Activated CD8-positive, alpha-beta T cell treated with anti-CD3 and anti-CD28 coated beads, Interleukin-2, amount 10 ng/mL, durations not matched to agents 7 days and 5 days (primary cell): Measurements from ENCODE around the gene PCSK6. TPM values are rescaled to one million over a fixed set of nuclear protein-coding genes. Genes with fewer than 3 reads are reported as not detected.

Source experiments
- ATAC-seq: fragments of 150-1000 bp; cut with Tn5 transposase; one replicate; pipeline ENCODE4 v1.10.0; 2021; ENCODE audit warnings: moderate library complexity
- CTCF ChIA-PET: fragments of 350-600 bp; sonication (Branson Sonifier 250); formaldehyde crosslinking; loops from one replicate; lab custom pipeline; 2021; ENCODE audit warnings: antibody characterized with exemption; lab: Charles Lee
- POLR2A ChIA-PET: fragments of 350-600 bp; sonication (Branson Sonifier 250); formaldehyde crosslinking; loops from one replicate; lab custom pipeline; 2021; ENCODE audit warnings: antibody characterized with exemption; lab: Charles Lee
- DNase-seq: peaks from one replicate; pipeline ENCODE4 v3.0.0-alpha.2; 2020
- H3K27ac Mint-ChIP-seq: one replicate; pipeline ENCODE4 v1.8.0; 2021; ENCODE audit warnings: mild to moderate bottlenecking, mixed read lengths
- H3K27me3 Mint-ChIP-seq: one replicate; pipeline ENCODE4 v1.8.0; 2021; ENCODE audit warnings: low read depth, mixed read lengths
- H3K36me3 Mint-ChIP-seq: one replicate; pipeline ENCODE4 v1.8.0; 2021; ENCODE audit warnings: low read depth, mixed read lengths
- H3K4me1 Mint-ChIP-seq: one replicate; pipeline ENCODE4 v1.8.0; 2021; ENCODE audit warnings: low read depth, mixed read lengths
- H3K4me3 Mint-ChIP-seq: one replicate; pipeline ENCODE4 v1.8.0; 2021; ENCODE audit warnings: mild to moderate bottlenecking, mixed read lengths
- H3K9me3 Mint-ChIP-seq: one replicate; pipeline ENCODE4 v1.8.0; 2022; ENCODE audit warnings: mixed read lengths; ENCODE audit not compliant: insufficient read depth
- total RNA-seq, 2 experiments: library from RNA; stranded (reverse); gene quantifications; one replicate each; pipeline ENCODE4 v1.2.3, GENCODE V29; 2021

Gene PCSK6
- total RNA-seq, 2 experiments from 2014 or later: 0.68 to 0.76 TPM

GRCh38 chr15:101286471-101287114 is 202.9 kb downstream of the PCSK6 start:
- H3K36me3 Mint-ChIP-seq: peaks cover 77% of the 10 kb centered on the region
- no peak overlapping the region for H3K4me3 Mint-ChIP-seq
- ATAC-seq (no peak), DNase-seq (no peak)
- CTCF ChIA-PET: interaction anchor here (1.2 to 4.7 kb wide), 6 partner anchors 28 to 369 kb away, joined by 5 to 30 read pairs (median 5); no protein-coding TSS in a partner anchor
- POLR2A ChIA-PET: interaction anchor here (4.6 kb wide), 1 partner anchor 9 kb away, joined by 30 read pairs; the partner anchor contains the start of gene SNRPA1
- peaks cover 35% of the 10 kb centered on the region for H3K4me1 Mint-ChIP-seq
- H3K27ac Mint-ChIP-seq: no peak overlapping the region
- H3K27me3 Mint-ChIP-seq: no peaks in the 10 kb centered on the region
- H3K9me3 Mint-ChIP-seq: no peaks in the 10 kb centered on the region

- POLR2A ChIA-PET: interaction anchor here (0.7 to 4.6 kb wide), 3 partner anchors 10 to 67 kb away, joined by 3 to 30 read pairs (median 3); partner anchors contain the start of gene SNRPA1
- Mint-ChIP-seq H3K27me3 (no peaks in the 10 kb centered on the region), H3K27ac (no peak overlapping the region), H3K36me3 (peaks cover 80% of the 10 kb centered on the region), H3K4me1 (peaks cover 26% of the 10 kb centered on the region), H3K9me3 (no peaks in the 10 kb centered on the region), H3K4me3 (no peak overlapping the region)
- DNase-seq (no peak), ATAC-seq (no peak)
- CTCF ChIA-PET: interaction anchor here (0.9 to 4.7 kb wide), 4 partner anchors 9 to 357 kb away, joined by 3 to 30 read pairs (median 8); partner anchors contain the start of gene SNRPA1
These were observed 205.6 kb downstream of the PCSK6 start for GRCh38 chr15:101283931-101284330.

- Mint-ChIP-seq H3K4me3 (no peak overlapping the region), H3K9me3 (no peaks in the 10 kb centered on the region), H3K27me3 (no peaks in the 10 kb centered on the region), H3K27ac (no peak overlapping the region), H3K36me3 (peaks cover 60% of the 10 kb centered on the region), H3K4me1 (peaks cover 21% of the 10 kb centered on the region)
- ChIA-PET POLR2A (no interaction called here), CTCF (interaction anchor here (1.9 to 2.9 kb wide), 2 partner anchors 8 to 22 kb away, joined by 6 to 19 read pairs; no protein-coding TSS in a partner anchor)
- ATAC-seq (no peak), DNase-seq (no peak)
These were observed 209.5 kb downstream of the PCSK6 start for GRCh38 chr15:101280007-101280406.

- POLR2A ChIA-PET: interaction anchor here (1.1 to 2.0 kb wide), 3 partner anchors 11 to 17 kb away, joined by 3 to 5 read pairs (median 3); partner anchors contain the start of gene SNRPA1
- peak overlapping the region; percentile 47 for H3K27ac Mint-ChIP-seq
These were observed 211.5 kb downstream of the PCSK6 start for GRCh38 chr15:101277943-101278564.

GRCh38 chr15:101277038-101277822 is 212.3 kb downstream of the PCSK6 start, which contains the start of gene SELENOS:
SELENOS (minus strand) TSS chr15:101277485; CDS start chr15:101277417, 68 bp downstream.
- peak; percentile 90 for DNase-seq
- Mint-ChIP-seq H3K4me1 (peaks cover 25% of the 10 kb centered on the region), H3K4me3 (peak within 1 kb of the TSS; percentile 96), H3K27ac (peak within 1 kb of the TSS; percentile 93), H3K36me3 (peaks cover 64% of the 10 kb centered on the region), H3K27me3 (no peaks in the 10 kb centered on the region), H3K9me3 (no peaks in the 10 kb centered on the region)
- ChIA-PET CTCF (interaction anchor here (1.0 to 1.8 kb wide), 7 partner anchors 8 to 364 kb away, joined by 3 to 13 read pairs (median 5); partner anchors contain the start of gene SNRPA1), POLR2A (interaction anchor here (1.2 to 1.4 kb wide), 2 partner anchors 12 to 16 kb away, joined by 3 to 4 read pairs; no protein-coding TSS in a partner anchor)
- ATAC-seq: peak; percentile 96

More at GRCh38 chr15:101277943-101278564, 211.5 kb downstream of the PCSK6 start:
- Mint-ChIP-seq H3K4me1 (peaks cover 25% of the 10 kb centered on the region), H3K36me3 (peaks cover 65% of the 10 kb centered on the region), H3K4me3 (peak overlapping the region; percentile 76), H3K27me3 (no peaks in the 10 kb centered on the region), H3K9me3 (no peaks in the 10 kb centered on the region)
- ATAC-seq: no peak
- no peak for DNase-seq
- CTCF ChIA-PET: interaction anchor here (0.7 to 2.9 kb wide), 7 partner anchors 8 to 363 kb away, joined by 3 to 19 read pairs (median 3); partner anchors contain the start of gene SNRPA1

- Mint-ChIP-seq H3K27ac (peak overlapping the region; percentile 93), H3K36me3 (peaks cover 60% of the 10 kb centered on the region), H3K4me3 (peak overlapping the region; percentile 96), H3K27me3 (no peaks in the 10 kb centered on the region), H3K9me3 (no peaks in the 10 kb centered on the region), H3K4me1 (peaks cover 25% of the 10 kb centered on the region)
- ChIA-PET CTCF (interaction anchor here (0.7 to 2.6 kb wide), 6 partner anchors 9 to 365 kb away, joined by 3 to 13 read pairs (median 6); no protein-coding TSS in a partner anchor), POLR2A (interaction anchor here (0.9 to 1.2 kb wide), 2 partner anchors 16 to 18 kb away, joined by 4 read pairs; partner anchors contain the start of gene SNRPA1)
- DNase-seq (peak; percentile 44), ATAC-seq (peak; percentile 29)
These were observed 212.9 kb downstream of the PCSK6 start for GRCh38 chr15:101276501-101277037.

GRCh38 chr15:101275018-101275417 is 214.5 kb downstream of the PCSK6 start:
- no peak for ATAC-seq
- no peak for DNase-seq
- ChIA-PET CTCF (interaction anchor here (0.9 to 2.6 kb wide), 9 partner anchors 7 to 268 kb away, joined by 3 to 13 read pairs (median 3); no protein-coding TSS in a partner anchor), POLR2A (interaction anchor here (1.0 kb wide), 1 partner anchor 9 kb away, joined by 3 read pairs; no protein-coding TSS in a partner anchor)
- Mint-ChIP-seq H3K4me3 (no peak overlapping the region), H3K4me1 (peaks cover 25% of the 10 kb centered on the region), H3K27me3 (no peaks in the 10 kb centered on the region), H3K36me3 (peaks cover 61% of the 10 kb centered on the region), H3K9me3 (no peaks in the 10 kb centered on the region), H3K27ac (no peak overlapping the region)

- Mint-ChIP-seq H3K36me3 (peaks cover 54% of the 10 kb centered on the region), H3K27me3 (no peaks in the 10 kb centered on the region), H3K9me3 (no peaks in the 10 kb centered on the region), H3K27ac (no peak overlapping the region), H3K4me1 (peaks cover 25% of the 10 kb centered on the region), H3K4me3 (no peak overlapping the region)
- DNase-seq: no peak
- ChIA-PET CTCF (interaction anchor here (0.7 to 2.4 kb wide), 5 partner anchors 12 to 262 kb away, joined by 3 to 9 read pairs (median 3); no protein-coding TSS in a partner anchor), POLR2A (interaction anchor here (0.9 kb wide), 1 partner anchor 22 kb away, joined by 4 read pairs; the partner anchor contains the start of gene CHSY1)
- ATAC-seq: no peak
These were observed 216.0 kb downstream of the PCSK6 start for GRCh38 chr15:101273534-101273933.

GRCh38 chr15:101272584-101272983 is 216.9 kb downstream of the PCSK6 start:
- no peak for DNase-seq
- peaks cover 20% of the 10 kb centered on the region for H3K4me1 Mint-ChIP-seq
- H3K36me3 Mint-ChIP-seq: peaks cover 49% of the 10 kb centered on the region
- ATAC-seq: no peak
- ChIA-PET POLR2A (interaction anchor here (0.6 to 0.9 kb wide), 2 partner anchors 21 to 66 kb away, joined by 3 to 4 read pairs; partner anchors contain the start of gene CHSY1), CTCF (interaction anchor here (0.7 to 1.8 kb wide), 3 partner anchors 13 to 16 kb away, joined by 3 to 9 read pairs (median 3); no protein-coding TSS in a partner anchor)
- H3K27me3 Mint-ChIP-seq: no peaks in the 10 kb centered on the region
- no peak overlapping the region for H3K27ac Mint-ChIP-seq
- no peaks in the 10 kb centered on the region for H3K9me3 Mint-ChIP-seq
- H3K4me3 Mint-ChIP-seq: no peak overlapping the region

- H3K4me3 Mint-ChIP-seq: no peak overlapping the region
- H3K27ac Mint-ChIP-seq: no peak overlapping the region
- H3K9me3 Mint-ChIP-seq: no peaks in the 10 kb centered on the region
- H3K4me1 Mint-ChIP-seq: peaks cover 1% of the 10 kb centered on the region
- ChIA-PET CTCF (interaction anchor here (2.0 kb wide), 1 partner anchor 261 kb away, joined by 6 read pairs; no protein-coding TSS in a partner anchor), POLR2A (no interaction called here)
- H3K36me3 Mint-ChIP-seq: peaks cover 38% of the 10 kb centered on the region
- ATAC-seq (peak; percentile 39), DNase-seq (no peak)
- no peaks in the 10 kb centered on the region for H3K27me3 Mint-ChIP-seq
These were observed 219.9 kb downstream of the PCSK6 start for GRCh38 chr15:101269479-101270223.
